TTC549 (cell line): Measurements from ENCODE around the gene MYO7A.

Experiments
- FAIRE-seq: peaks from 2 replicates; lab custom pipeline; 2012; peaks lifted over from hg19 to GRCh38; lab: Jason Lieb, UNC

Gene MYO7A

GRCh38 chr11:77217156-77217555, 89.1 kb downstream of the MYO7A start:
- FAIRE-seq = no peak

DNA sequence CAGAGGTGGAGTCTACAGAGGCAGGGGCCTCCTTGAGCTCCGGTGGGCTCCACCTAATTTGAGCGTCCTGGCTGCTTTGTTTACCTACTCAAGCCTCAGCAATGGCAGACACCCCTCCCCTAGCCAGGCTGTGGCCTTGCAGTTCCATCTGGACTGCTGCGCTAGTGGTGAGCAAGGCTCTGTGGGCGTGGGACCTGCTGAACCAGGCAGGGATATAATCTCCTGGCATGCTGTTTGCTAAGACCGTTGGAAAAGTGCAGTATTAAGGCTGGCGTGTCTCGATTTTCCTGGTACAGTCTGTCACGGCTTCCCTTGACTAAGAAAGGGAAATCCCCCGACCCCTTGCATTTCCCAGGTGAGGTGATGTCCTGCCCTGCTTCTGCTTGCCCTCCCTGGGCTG, 95.8 kb downstream of the MYO7A start:
- FAIRE-seq = no peak

- no peak for FAIRE-seq
Measured at GRCh38 chr11:77230878-77231605, 103.0 kb downstream of the MYO7A start.

GRCh38 chr11:77231800-77232199, 103.8 kb downstream of the MYO7A start:
- no peak for FAIRE-seq

GRCh38 chr11:77232242-77232641, 104.2 kb downstream of the MYO7A start:
- FAIRE-seq = no peak

DNA sequence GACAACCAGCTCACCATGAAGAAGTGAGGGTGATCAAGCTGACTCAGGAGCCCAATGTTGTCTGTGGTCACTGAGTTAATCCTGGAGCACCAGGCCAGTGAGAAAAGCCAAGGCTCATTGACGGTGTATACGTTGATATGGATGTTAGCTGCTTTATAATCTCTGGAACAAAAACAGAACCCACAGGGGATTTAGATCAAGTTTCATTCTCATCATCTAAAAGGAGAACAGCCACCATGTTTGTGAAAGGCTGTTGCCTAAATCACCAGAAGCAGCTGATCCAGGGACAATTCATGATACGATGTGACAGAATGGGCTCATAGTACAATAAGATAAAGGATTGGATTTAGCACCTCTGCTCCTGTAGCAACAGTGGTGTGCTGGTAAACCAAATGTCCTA, 105.0 kb downstream of the MYO7A start:
- no peak for FAIRE-seq

DNA sequence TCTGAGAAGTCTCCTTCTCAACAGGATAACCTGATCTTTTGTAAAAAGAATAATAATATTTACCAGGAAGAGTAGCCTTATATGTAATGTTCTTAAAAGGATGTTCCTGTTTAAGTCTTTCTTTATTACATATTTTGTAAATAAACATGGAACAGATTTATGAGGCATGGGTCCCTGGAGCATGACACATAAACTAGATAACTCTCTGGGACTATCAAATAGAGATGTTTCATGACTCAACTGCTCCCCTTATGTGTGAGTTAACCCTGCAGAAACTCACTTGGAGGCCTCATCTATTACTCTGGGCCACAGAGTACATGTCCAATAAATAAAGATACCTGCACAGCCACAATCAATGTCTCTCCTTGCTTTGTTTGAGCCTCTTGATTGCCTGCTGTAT, 108.9 kb downstream of the MYO7A start:
- FAIRE-seq = no peak

DNA sequence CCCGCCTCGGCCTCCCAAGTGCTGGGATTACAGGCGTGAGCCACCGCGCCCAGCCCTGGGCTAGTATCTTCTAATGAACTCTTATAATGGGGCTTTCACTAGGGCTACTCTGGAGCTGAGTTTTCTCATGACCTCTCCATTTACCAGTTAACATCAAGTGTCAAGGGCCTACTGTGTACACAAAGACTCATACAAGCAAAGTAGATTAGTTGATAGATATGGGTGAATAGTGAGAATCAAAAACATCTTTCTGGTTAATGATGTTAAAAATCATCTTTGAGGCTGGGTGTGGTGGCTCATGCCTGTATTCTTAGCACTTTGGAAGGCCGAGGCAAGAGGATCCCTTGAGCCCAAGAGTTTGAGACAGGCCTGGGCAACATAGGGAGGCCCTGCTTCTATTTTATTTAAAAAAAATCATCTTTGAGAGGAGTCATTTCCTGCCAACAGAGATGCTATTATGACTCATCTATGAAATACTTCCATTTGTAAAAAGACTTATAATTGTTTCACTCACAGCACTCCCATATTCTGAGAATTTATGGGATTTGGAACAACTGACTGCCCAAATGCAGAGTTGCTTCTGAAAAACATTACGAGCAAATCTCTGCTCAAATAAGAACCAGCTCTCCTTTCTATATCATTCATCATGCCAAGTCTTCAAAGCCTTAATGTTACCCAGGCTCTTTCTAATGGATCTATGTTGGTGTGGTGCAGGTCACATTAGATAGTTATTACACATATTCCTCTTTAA, 116.4 kb downstream of the MYO7A start:
- no peak for FAIRE-seq

GRCh38 chr11:77249427-77249826, 121.4 kb downstream of the MYO7A start:
- FAIRE-seq = no peak

DNA sequence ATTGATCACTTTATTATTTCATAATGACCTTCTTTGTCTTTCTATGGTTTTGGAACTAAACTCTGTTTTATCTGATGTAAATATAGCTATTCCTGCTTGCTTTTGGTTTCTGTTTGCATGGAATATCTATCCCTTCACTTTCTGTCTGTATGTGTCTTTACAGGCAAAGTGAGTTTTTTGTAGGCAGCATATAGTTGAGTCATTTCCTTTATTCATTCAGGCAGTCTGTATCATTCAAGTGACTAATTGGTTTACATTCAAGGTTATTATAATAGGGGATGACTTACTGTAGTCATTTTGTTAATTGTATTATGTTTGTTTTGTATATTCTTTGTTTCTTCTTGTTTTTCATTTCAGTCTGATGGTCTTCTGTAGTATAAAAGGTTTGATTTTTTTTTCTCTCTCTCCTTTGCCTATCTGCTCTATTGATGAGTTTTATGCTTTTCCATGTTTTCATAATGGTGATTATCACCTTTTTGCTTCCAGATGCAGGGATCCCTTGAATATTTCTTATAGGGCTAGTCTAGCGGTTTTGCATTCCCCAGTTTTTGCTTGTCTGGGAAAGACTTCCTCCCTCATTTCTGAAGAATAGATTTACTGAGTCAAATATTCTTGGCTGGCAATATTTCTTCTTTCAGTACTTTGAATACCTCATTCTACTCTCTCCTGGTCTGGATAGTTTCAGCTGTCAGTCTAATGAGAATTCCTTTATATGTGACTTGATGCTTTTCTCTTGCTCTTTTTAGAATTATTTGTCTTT, 123.0 kb downstream of the MYO7A start:
- no peak for FAIRE-seq

GRCh38 chr11:77252555-77253270, 124.7 kb downstream of the MYO7A start:
- FAIRE-seq = no peak

DNA sequence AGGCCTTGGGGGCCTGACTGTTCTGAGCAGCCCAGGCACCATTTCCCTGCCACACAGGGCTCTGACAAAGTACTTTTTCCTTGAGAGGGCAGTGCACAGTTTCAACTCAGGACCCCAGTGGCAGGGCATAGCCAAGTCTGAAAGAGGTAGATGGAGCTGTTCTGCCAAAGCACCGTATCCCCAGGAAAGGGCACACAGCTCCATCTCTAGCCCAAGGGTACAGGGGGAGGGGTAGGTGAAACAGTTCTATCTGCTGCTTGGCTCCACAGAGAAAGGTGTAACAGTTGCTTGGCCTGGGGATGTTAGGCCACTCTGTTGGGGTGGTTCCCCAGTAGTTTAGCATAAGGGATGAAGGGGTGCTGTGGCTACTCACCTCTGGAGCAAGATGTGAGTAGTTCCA, 125.6 kb downstream of the MYO7A start:
- FAIRE-seq = no peak

DNA sequence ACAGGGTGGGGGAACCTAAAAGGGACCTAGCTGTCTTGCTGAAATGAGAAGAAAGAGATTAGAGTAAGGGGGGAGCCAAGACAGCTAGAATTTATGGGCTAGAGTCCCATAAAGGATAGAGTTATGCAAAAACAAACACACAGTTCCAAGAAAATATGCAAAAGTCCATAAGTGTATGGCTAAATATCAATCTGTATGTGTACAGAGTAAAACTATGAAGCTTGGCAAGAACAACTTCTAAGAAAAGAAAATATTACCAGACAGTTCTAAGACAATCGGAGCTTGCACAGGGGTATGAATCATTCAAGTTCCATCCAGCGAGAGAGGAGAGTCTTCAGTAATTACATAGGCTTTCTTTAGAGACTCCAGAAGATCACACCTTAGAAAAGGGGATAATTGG, 131.6 kb downstream of the MYO7A start:
- FAIRE-seq = no peak

GRCh38 chr11:77262803-77263202, 134.8 kb downstream of the MYO7A start:
- no peak for FAIRE-seq
